ENCODE data around the gene REM2.

The REM2 gene

DNA sequence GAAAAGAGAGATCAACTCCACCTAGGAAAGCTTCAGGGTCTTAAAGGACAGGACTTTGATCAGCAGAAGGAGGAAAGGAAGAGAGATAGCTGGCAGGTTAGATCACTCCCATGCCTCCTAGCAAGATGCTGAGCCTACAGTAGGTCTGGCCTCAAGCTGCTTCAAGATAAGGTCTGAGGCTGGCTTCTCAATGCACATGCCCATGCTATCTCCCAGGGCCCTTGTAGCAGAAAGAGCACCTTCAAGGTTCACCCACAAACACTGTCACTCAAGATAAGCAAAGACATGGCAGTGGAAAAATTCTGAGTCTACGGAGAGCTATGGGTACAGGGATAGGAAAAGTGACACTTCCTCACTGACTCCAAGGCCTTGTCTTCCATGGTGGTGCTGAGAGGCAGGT, 14.3 kb downstream of the REM2 start:
- TF ChIP-seq, protein P1, sequence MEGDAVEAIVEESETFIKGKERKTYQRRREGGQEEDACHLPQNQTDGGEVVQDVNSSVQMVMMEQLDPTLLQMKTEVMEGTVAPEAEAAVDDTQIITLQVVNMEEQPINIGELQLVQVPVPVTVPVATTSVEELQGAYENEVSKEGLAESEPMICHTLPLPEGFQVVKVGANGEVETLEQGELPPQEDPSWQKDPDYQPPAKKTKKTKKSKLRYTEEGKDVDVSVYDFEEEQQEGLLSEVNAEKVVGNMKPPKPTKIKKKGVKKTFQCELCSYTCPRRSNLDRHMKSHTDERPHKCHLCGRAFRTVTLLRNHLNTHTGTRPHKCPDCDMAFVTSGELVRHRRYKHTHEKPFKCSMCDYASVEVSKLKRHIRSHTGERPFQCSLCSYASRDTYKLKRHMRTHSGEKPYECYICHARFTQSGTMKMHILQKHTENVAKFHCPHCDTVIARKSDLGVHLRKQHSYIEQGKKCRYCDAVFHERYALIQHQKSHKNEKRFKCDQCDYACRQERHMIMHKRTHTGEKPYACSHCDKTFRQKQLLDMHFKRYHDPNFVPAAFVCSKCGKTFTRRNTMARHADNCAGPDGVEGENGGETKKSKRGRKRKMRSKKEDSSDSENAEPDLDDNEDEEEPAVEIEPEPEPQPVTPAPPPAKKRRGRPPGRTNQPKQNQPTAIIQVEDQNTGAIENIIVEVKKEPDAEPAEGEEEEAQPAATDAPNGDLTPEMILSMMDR (IDR thresholded peaks at IDR 0.05; ENCODE audit: low read depth, low read length, missing control alignments) = no peak
- in situ Hi-C loops (cut with HindIII; ENCODE audit: low sequenced_read_pairs) = no loop called here
- H3K4me3 ChIP-seq (ENCODE audit: low read depth, low read length) = no peak overlapping the region
- DNase-seq (ENCODE audit: low read depth) = no peak

DNA sequence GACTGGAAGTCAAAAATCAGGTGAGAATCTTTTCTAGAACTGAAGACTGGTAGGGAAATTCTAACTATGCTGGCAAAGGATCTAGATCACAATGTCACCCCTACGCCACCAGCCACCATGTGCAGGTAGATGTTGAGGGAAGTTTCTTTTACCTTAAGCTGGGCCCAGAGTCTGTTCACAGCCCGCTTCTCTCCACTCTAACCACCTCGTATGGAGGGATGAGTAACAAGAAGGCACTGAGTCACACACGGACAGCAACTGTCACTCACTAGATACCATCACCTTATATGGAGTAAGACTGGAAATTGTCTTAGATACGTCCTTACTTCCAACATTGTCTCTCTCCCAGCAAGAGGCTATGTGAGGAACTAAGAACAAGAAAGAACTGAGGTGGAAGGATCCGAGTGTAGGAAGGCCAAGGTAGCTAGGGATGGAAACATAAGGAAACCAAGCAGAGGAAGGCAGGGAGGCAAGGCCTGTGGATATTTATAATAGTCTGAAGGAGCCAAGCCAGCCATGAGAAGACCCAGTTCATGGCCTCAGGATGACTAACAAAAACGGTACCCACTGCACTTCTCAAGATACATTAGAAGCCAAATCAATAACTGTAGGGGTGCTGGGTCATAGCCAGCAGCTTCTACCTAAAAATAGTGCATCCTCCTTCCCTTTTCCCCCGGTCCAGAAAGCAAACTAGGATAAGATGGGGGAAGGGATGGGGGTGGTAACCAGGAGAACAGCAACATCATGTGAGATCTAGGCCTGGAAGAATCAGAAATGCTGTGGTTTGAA, 15.5 kb downstream of the REM2 start:
- no peak overlapping the region for H3K4me3 ChIP-seq (ENCODE audit: low read depth, low read length)
- no peak for DNase-seq (ENCODE audit: low read depth)
- in situ Hi-C loops (cut with HindIII; ENCODE audit: low sequenced_read_pairs) = no loop called here
- TF ChIP-seq, protein P1 (IDR thresholded peaks at IDR 0.05; ENCODE audit: low read depth, low read length, missing control alignments) = no peak

DNA sequence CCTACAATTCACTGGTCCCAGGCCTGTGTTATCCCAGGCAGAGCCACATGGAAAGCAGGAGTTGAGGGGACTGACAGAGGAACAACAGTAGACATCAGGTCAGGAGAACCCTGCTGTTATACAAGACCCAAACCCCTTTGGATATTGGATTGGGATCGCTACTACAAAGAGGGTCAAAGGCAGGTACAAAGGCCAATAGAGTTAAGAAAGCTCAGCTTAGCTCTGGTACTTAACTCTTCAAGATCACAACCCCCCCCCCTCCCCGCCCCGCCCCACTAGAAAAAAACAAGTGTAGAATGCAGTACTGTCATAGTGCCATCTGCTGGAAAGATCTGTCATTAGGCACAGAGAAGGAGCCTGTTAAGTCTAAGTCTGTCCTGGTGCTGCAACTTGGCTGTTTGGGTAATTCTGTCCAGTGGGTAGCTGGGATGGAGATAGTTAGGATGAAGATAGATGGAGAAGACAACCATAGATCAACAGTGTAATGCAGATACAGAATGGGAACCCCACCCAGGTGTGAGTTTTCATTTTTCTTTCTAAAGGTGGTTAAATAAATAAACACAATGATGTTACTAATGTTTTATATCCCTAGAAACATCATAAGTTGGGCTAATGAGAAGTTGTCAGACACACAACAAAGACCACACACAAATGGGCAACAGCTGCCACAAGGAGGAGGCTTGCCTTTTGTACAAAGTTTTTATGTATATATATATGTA, 17.2 kb downstream of the REM2 start:
- in situ Hi-C loops (cut with HindIII; ENCODE audit: low sequenced_read_pairs) = no loop called here
- H3K4me3 ChIP-seq (ENCODE audit: low read depth, low read length) = no peak overlapping the region
- peak; percentile 59 for DNase-seq (ENCODE audit: low read depth)
- TF ChIP-seq, protein P1 (IDR thresholded peaks at IDR 0.05; ENCODE audit: low read depth, low read length, missing control alignments) = peak; percentile 64

DNA sequence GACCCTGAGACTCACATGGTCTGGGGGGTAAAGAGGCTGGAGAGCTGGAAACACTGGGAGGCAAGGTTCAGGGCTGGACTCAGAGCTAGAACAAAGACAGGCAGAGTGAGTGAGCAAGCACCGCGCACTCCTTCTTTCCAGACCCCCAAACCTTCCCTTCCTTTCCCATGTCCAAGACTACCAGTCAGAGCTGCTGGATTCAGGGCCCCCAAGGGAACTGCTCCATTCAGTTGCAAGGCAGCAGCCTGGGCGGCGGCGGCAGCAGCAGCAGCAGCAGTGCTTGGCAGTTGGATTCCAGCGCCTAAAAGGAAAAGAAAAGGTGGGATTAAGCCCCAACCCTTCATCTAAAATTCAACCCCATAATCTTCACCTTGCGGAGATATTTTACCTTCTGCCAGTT, 18.8 kb downstream of the REM2 start:
- TF ChIP-seq, protein P1 (IDR thresholded peaks at IDR 0.05; ENCODE audit: low read depth, low read length, missing control alignments) = no peak

DNA sequence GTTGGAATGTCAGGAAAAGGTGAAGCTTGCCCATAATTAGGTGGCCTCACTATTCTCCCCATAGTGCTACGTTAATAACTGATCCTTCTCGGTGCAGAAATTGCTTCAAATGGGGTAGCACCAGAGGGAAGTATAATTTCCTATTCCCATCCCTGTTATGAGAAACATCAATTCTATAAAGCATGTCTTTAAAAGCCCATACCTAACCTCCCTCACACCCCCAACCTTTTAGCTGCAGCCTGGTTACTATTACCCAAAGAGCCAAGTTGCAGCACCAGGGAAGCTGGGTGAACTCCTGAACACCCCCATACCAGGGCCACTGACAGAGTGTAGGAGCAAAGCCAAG, 20.7 kb downstream of the REM2 start:
- in situ Hi-C loops (cut with HindIII; ENCODE audit: low sequenced_read_pairs) = no loop called here
- DNase-seq (ENCODE audit: low read depth) = no peak
- no peak overlapping the region for H3K4me3 ChIP-seq (ENCODE audit: low read depth, low read length)
- TF ChIP-seq, protein P1 (IDR thresholded peaks at IDR 0.05; ENCODE audit: low read depth, low read length, missing control alignments) = no peak

More for the DNA sequence above, 18.8 kb downstream of the REM2 start:
- no peak overlapping the region for H3K4me3 ChIP-seq (ENCODE audit: low read depth, low read length)
- no peak for DNase-seq (ENCODE audit: low read depth)
- in situ Hi-C loops (cut with HindIII; ENCODE audit: low sequenced_read_pairs) = no loop called here

DNA sequence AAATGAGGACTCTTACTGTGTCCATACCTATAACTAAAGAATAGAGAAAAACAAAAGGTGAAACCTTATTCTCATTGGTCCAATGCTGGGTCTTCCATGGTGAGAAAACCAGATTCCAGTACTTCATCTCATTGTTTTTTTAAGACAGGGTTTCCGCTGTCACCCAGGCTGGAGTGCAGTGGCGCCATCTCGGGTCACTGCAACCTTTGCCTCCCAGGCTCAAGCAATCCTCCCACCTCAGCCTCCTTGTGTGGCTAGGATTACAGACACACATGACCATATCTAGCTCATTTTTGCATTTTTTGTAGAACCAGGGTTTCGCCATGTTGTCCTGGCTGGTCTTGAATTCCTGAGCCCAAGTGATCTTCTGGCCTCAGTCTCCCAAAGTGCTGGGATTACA, 22.6 kb downstream of the REM2 start:
- no peak for DNase-seq (ENCODE audit: low read depth)
- no peak overlapping the region for H3K4me3 ChIP-seq (ENCODE audit: low read depth, low read length)
- in situ Hi-C loops (cut with HindIII; ENCODE audit: low sequenced_read_pairs) = no loop called here
- TF ChIP-seq, protein P1 (IDR thresholded peaks at IDR 0.05; ENCODE audit: low read depth, low read length, missing control alignments) = no peak

Data from astrocyte of the cerebellum (primary cell).